B cell (primary cell): ENCODE results near the gene FRMD4A. TPM values are rescaled to one million over a fixed set of nuclear protein-coding genes. Genes with fewer than 3 reads are reported as not detected.
"Not testable (repeated sequence)": the region's sequence is repeated elsewhere in the genome, so short reads cannot be mapped to it uniquely, and the experiment has no call there.

ENCODE experiments used
- ATAC-seq: fragments of 200-7000 bp; cut with Tn5 transposase; one replicate; pipeline ENCODE4 v1.10.0; 2021; ENCODE audit warnings: low read depth, mild to moderate bottlenecking, moderate number of reproducible peaks, moderate library complexity
- CTCF ChIA-PET: fragments of 350-600 bp; sonication (Branson Sonifier 250); formaldehyde crosslinking; loops from one replicate; lab custom pipeline; 2021; ENCODE audit warnings: antibody characterized with exemption, inconsistent platforms; lab: Charles Lee
- POLR2A ChIA-PET: fragments of 350-600 bp; sonication (Branson Sonifier 250); formaldehyde crosslinking; loops from one replicate; lab custom pipeline; 2021; ENCODE audit warnings: antibody characterized with exemption; lab: Charles Lee
- DNase-seq: peaks from one replicate; pipeline ENCODE4 v3.0.0; 2013
- H2AFZ ChIP-seq: 2 replicates; pipeline ENCODE4 v1.6.1; 2012; ENCODE audit warnings: mild to moderate bottlenecking, low read depth, low read length; ENCODE audit not compliant: insufficient read depth, poor library complexity, severe bottlenecking
- H3K27ac ChIP-seq, 2 donors: 1 replicate in 1 of 2; 2 replicates in 1 of 2; pipeline ENCODE4 v1.5.1; 2012 to 2013; ENCODE audit warnings: low read length in 2 of 2, mild to moderate bottlenecking in 2 of 2, moderate library complexity in 1 of 2
- H3K27me3 ChIP-seq, 4 experiments: fragments of 200-600 bp in 1 of 4; sonication (generic) in 1 of 4; replicated peaks in 1 of 4; 1 replicate in 2 of 4; 2 replicates in 2 of 4; pipeline versions ENCODE4 v1.6.1 to v1.7.0; 2013 to 2016; ENCODE audit warnings: low read length in 3 of 4, mild to moderate bottlenecking in 2 of 4, mixed read lengths in 1 of 4, moderate library complexity in 1 of 4; ENCODE audit not compliant: insufficient read depth in 4 of 4, control insufficient read depth in 3 of 4; ENCODE audit errors: control extremely low read depth in 1 of 4
- H3K36me3 ChIP-seq, 2 experiments: replicated peaks in 1 of 2; 1 replicate in 1 of 2; 2 replicates in 1 of 2; pipeline versions ENCODE4 v1.6.1 to v1.7.1; 2013; ENCODE audit warnings: low read length in 1 of 2; ENCODE audit not compliant: insufficient read depth in 2 of 2, control insufficient read depth in 1 of 2; ENCODE audit errors: control extremely low read depth in 1 of 2, extremely low read depth in 1 of 2
- H3K4me1 ChIP-seq, 2 donors: fragments of 200-600 bp in 1 of 2; sonication (generic) in 1 of 2; 1 replicate in 1 of 2; 2 replicates in 1 of 2; pipeline versions ENCODE4 v1.5.1 to v1.6.1; 2013 to 2017; ENCODE audit warnings: low read length in 2 of 2; ENCODE audit not compliant: control insufficient read depth in 2 of 2, insufficient read depth in 2 of 2
- H3K4me2 ChIP-seq: replicated peaks from 2 replicates; pipeline ENCODE3; 2012; ENCODE audit warnings: mild to moderate bottlenecking, low read depth, low read length; ENCODE audit not compliant: poor library complexity, severe bottlenecking
- H3K4me3 ChIP-seq, 5 experiments: fragments of 200-600 bp in 1 of 5; sonication (generic) in 1 of 5; 1 replicate in 3 of 5; 2 replicates in 2 of 5; pipeline versions ENCODE4 v1.5.1 to v1.7.0; 2011 to 2016; ENCODE audit warnings: low read length in 4 of 5, mild to moderate bottlenecking in 4 of 5, low read depth in 2 of 5, control low read depth in 1 of 5, moderate library complexity in 1 of 5; ENCODE audit not compliant: insufficient read depth in 1 of 5; ENCODE audit errors: control extremely low read depth in 1 of 5, extremely low read depth in 1 of 5
- H3K79me2 ChIP-seq: fragments of 200-600 bp; sonication (generic); one replicate; pipeline ENCODE4 v1.6.0; 2016; ENCODE audit warnings: low read length; ENCODE audit not compliant: control insufficient read depth, insufficient read depth
- H3K9ac ChIP-seq: fragments of 200-600 bp; sonication (generic); 2 replicates; pipeline ENCODE4 v1.6.1; 2017; ENCODE audit warnings: mild to moderate bottlenecking, low read length, moderate library complexity
- H3K9me3 ChIP-seq, 3 donors: one replicate each; pipeline versions ENCODE4 v1.6.1 to v1.7.1; 2013; ENCODE audit warnings: low read length in 2 of 3; ENCODE audit not compliant: control insufficient read depth in 2 of 3, insufficient read depth in 1 of 3; ENCODE audit errors: control extremely low read depth in 1 of 3
- H4K20me1 ChIP-seq: 2 replicates; pipeline ENCODE4 v1.6.0; 2012; ENCODE audit warnings: mild to moderate bottlenecking, low read length; ENCODE audit not compliant: insufficient read depth, control insufficient read depth, poor library complexity, severe bottlenecking
- H3K27ac Mint-ChIP-seq: one replicate; pipeline ENCODE4 v1.8.0; 2021; ENCODE audit warnings: mixed read lengths
- H3K27me3 Mint-ChIP-seq: one replicate; pipeline ENCODE4 v1.8.0; 2021; ENCODE audit warnings: mixed read lengths
- H3K4me1 Mint-ChIP-seq: one replicate; pipeline ENCODE4 v1.8.0; 2021; ENCODE audit warnings: mixed read lengths
- H3K4me3 Mint-ChIP-seq: one replicate; pipeline ENCODE4 v1.8.0; 2021; ENCODE audit warnings: mixed read lengths
- H3K9me3 Mint-ChIP-seq: one replicate; pipeline ENCODE4 v1.8.0; 2022; ENCODE audit warnings: mixed read lengths; ENCODE audit not compliant: insufficient read depth
- EZH2 ChIP-seq: IDR thresholded peaks from 2 replicates; pipeline ENCODE4 v1.6.1; 2012; ENCODE audit warnings: borderline replicate concordance, low read depth, mild to moderate bottlenecking, moderate library complexity, low read length; ENCODE audit not compliant: insufficient read depth, poor library complexity, severe bottlenecking
- WGBS: methylation state at CpG from one replicate; pipeline ENCODE4 v1.1.5; 2013; ENCODE audit warnings: missing lambda C conversion rate; ENCODE audit not compliant: insufficient coverage; 5-methylcytosine and 5-hydroxymethylcytosine counted together
- intact Hi-C: fragments of 100-400 bp; cut with micrococcal nuclease; formaldehyde crosslinking; loops from one replicate; pipeline ENCODE4 v1.10.0; 2022
- polyA plus RNA-seq: library from polyadenylated mRNA; depleted of rRNA; stranded (reverse); fragments of >200 nt; gene quantifications from 2 replicates; pipeline ENCODE4 v1.2.3, GENCODE V29; 2012
- total RNA-seq, 2 donors: library from RNA; stranded (reverse); fragments of 120-200 nt in 1 of 2; gene quantifications; 1 replicate in 1 of 2; 2 replicates in 1 of 2; pipeline versions ENCODE4 v1.2.3 to v1.2.4, GENCODE V29; 2013 to 2022
- TF ChIP-seq, protein P1 (sequence below): fragments of 200-600 bp; IDR thresholded peaks from one replicate; pipeline ENCODE4 v1.8.0; 2022; ENCODE audit warnings: antibody characterized with exemption, mild to moderate bottlenecking

The FRMD4A gene
- total and polyA plus RNA-seq, 2 donors (not counting 1 experiment from before 2014, with no cell fraction given) = 0.76 to 3.4 TPM

GRCh38 chr10:14141283-14141682 is 189.4 kb downstream of the FRMD4A start:
- H3K27me3 Mint-ChIP-seq = peaks cover 50% of the 10 kb centered on the region

DNA sequence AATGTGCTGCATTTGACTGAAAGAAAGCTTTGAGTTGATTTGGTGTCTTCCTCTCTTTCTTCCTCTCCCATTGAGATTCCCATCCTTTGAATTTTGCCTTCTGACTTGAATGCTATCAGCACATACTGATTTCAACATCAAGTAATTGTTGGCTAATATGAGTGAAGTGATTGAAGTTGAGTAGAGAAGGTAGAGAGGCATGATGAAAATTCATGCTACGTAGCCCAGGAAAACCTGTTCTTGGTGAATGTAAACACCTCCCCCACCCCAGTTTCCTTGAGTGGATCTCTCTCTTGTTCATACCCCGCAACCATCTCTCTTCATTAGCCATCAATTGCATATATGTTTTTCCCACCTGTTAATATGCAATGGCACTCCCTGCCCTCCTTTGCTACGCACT is 193.3 kb downstream of the FRMD4A start:
- POLR2A ChIA-PET = no interaction called here
- no peak overlapping the region for H3K4me3 Mint-ChIP-seq
- Histone ChIP-seq H3K36me3 (no peaks in the 10 kb centered on the region), H3K79me2 (no peaks in the 10 kb centered on the region), H3K9ac (no peak overlapping the region), H3K27ac (no peak overlapping the region), H2AFZ (no peak overlapping the region), H3K4me1 (no peaks in the 10 kb centered on the region), H3K27me3 (peaks cover 0 to 5% (median 2%) of the 10 kb centered on the region in 4 experiments), H3K9me3 (no peaks in the 10 kb centered on the region), H4K20me1 (no peaks in the 10 kb centered on the region), H3K4me3 (no peak overlapping the region), H3K4me2 (no peak overlapping the region)
- H3K27me3 Mint-ChIP-seq = peaks cover 45% of the 10 kb centered on the region
- TF ChIP-seq, protein P1, sequence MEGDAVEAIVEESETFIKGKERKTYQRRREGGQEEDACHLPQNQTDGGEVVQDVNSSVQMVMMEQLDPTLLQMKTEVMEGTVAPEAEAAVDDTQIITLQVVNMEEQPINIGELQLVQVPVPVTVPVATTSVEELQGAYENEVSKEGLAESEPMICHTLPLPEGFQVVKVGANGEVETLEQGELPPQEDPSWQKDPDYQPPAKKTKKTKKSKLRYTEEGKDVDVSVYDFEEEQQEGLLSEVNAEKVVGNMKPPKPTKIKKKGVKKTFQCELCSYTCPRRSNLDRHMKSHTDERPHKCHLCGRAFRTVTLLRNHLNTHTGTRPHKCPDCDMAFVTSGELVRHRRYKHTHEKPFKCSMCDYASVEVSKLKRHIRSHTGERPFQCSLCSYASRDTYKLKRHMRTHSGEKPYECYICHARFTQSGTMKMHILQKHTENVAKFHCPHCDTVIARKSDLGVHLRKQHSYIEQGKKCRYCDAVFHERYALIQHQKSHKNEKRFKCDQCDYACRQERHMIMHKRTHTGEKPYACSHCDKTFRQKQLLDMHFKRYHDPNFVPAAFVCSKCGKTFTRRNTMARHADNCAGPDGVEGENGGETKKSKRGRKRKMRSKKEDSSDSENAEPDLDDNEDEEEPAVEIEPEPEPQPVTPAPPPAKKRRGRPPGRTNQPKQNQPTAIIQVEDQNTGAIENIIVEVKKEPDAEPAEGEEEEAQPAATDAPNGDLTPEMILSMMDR = no peak
- TF ChIP-seq EZH2 = no peak
- WGBS = 85% methylated on average over 2 of the region's 3 CpGs
- H3K4me1 Mint-ChIP-seq = no peaks in the 10 kb centered on the region
- no peaks in the 10 kb centered on the region for H3K9me3 Mint-ChIP-seq
- CTCF ChIA-PET = no interaction called here
- ATAC-seq (no peak), DNase-seq (no peak)
- intact Hi-C loops = no loop called here
- H3K27ac Mint-ChIP-seq = no peak overlapping the region

More at GRCh38 chr10:14141283-14141682, 189.4 kb downstream of the FRMD4A start:
- Histone ChIP-seq H4K20me1 (no peaks in the 10 kb centered on the region), H3K79me2 (no peaks in the 10 kb centered on the region), H3K4me2 (no peak overlapping the region), H3K4me3 (no peak overlapping the region), H2AFZ (no peak overlapping the region), H3K36me3 (no peaks in the 10 kb centered on the region), H3K9me3 (no peaks in the 10 kb centered on the region), H3K4me1 (no peaks in the 10 kb centered on the region), H3K9ac (no peak overlapping the region), H3K27me3 (peaks cover 0 to 10% (median 8%) of the 10 kb centered on the region in 4 experiments), H3K27ac (no peak overlapping the region)
- no peak for DNase-seq
- TF ChIP-seq EZH2 = no peak
- TF ChIP-seq, protein P1 = no peak
- H3K9me3 Mint-ChIP-seq = no peaks in the 10 kb centered on the region
- POLR2A ChIA-PET = no interaction called here
- H3K27ac Mint-ChIP-seq = no peak overlapping the region
- no peaks in the 10 kb centered on the region for H3K4me1 Mint-ChIP-seq
- no peak for ATAC-seq
- CTCF ChIA-PET = no interaction called here
- WGBS = 85% methylated on average over 4 of the region's 5 CpGs
- intact Hi-C loops = no loop called here
- H3K4me3 Mint-ChIP-seq = no peak overlapping the region

DNA sequence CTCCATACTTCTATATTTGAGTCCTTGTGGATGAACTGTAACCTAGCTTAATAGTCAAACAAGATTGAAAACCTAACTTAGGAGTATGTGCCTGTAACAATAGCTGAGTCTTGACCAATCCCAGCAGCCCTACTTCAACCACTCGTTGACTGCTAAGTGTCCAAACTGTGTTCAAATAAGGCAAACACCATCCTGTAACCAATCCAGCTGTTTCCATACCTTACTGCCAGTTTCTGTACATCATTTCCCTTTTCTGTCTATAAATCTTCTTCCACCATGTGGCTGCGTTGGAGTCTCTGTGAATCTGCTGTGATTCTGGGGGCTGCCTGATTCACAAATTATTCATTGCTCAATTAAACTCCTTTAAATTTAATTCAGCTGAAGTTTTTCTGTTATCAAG is 195.5 kb downstream of the FRMD4A start:
- H3K79me2 ChIP-seq, H3K4me1 ChIP-seq, ATAC-seq, H3K36me3 ChIP-seq, H3K9ac ChIP-seq, H3K9me3 ChIP-seq, H3K9me3 Mint-ChIP-seq, CTCF ChIA-PET, H3K4me3 ChIP-seq, H3K4me2 ChIP-seq, H3K4me1 Mint-ChIP-seq, DNase-seq, H3K27me3 ChIP-seq, H3K27ac Mint-ChIP-seq, POLR2A ChIA-PET, H3K4me3 Mint-ChIP-seq, H3K27ac ChIP-seq, H4K20me1 ChIP-seq, intact Hi-C loops, H2AFZ ChIP-seq: not testable (repeated sequence)
- peaks cover 30% of the 10 kb centered on the region for H3K27me3 Mint-ChIP-seq
- 25% methylated on average over 1 of the region's 2 CpGs for WGBS
